Measurements from ENCODE around the gene SNRK.

DNA sequence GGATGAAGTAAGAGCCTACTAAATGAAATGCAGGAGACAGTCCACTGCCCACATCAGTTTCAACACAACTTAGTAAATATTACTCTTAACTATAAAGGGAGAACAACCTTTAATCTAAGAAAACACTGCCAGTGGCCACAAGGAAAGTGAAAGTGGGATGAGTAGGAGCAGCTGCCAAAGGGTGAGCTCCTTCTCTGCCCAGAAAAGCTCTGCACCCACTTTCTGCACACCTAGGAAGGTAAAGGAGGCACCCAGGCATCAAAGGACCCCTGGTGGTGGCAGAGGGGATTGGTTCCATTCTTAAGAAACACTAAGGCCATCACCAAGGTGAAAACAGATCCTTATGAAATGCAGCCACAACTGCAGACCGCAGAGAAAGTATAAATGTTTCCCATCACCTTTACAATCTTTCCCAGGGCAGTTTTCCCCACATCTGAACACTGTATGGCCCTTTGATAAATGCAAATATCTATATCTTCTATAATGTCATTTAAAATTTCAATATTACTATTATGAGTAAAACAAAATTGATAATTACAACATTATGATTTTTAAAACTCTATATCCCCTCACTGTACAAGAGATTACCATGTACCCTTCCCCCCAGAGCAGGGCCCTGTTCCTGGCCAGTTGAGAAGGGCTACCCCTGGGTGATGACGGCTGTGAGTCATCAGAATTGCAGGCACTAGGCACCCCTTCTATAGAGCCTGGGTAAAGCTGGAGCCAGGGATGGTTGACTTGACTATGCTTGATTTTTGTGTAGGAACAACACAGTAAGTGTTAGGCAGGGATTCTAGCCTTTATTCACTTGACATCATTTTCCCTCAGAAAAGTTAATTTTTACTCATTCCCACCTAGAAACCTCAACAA, 92.0 kb downstream of the SNRK start:
- TF ChIP-seq POLR2A (IDR thresholded peaks at IDR 0.05; ENCODE audit: low read depth) (no peak), POLR2AphosphoS5 (IDR thresholded peaks at IDR 0.05) (no peak), EP300 (IDR thresholded peaks at IDR 0.05) (no peak)
- TF ChIP-seq, protein P1, sequence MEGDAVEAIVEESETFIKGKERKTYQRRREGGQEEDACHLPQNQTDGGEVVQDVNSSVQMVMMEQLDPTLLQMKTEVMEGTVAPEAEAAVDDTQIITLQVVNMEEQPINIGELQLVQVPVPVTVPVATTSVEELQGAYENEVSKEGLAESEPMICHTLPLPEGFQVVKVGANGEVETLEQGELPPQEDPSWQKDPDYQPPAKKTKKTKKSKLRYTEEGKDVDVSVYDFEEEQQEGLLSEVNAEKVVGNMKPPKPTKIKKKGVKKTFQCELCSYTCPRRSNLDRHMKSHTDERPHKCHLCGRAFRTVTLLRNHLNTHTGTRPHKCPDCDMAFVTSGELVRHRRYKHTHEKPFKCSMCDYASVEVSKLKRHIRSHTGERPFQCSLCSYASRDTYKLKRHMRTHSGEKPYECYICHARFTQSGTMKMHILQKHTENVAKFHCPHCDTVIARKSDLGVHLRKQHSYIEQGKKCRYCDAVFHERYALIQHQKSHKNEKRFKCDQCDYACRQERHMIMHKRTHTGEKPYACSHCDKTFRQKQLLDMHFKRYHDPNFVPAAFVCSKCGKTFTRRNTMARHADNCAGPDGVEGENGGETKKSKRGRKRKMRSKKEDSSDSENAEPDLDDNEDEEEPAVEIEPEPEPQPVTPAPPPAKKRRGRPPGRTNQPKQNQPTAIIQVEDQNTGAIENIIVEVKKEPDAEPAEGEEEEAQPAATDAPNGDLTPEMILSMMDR (IDR thresholded peaks at IDR 0.05): peak; percentile 24 to 57 (median 34)

Data from esophagus muscularis mucosa (tissue), 4 donors.